PC-9 (cell line): ENCODE results near the gene PIPOX.

ENCODE experiments used
- EZH2 ChIP-seq: fragments of 200-600 bp; sonication (generic); IDR thresholded peaks from 2 replicates; pipeline ENCODE4 v1.8.0; 2017; ENCODE audit warnings: antibody characterized with exemption, low read depth
- TF ChIP-seq, protein P1 (sequence below): fragments of 200-600 bp; sonication (generic); conservative IDR thresholded peaks from 2 replicates; pipeline ENCODE4 v1.6.1; 2017; ENCODE audit warnings: mixed run types, antibody characterized with exemption, mild to moderate bottlenecking, moderate library complexity

DNA sequence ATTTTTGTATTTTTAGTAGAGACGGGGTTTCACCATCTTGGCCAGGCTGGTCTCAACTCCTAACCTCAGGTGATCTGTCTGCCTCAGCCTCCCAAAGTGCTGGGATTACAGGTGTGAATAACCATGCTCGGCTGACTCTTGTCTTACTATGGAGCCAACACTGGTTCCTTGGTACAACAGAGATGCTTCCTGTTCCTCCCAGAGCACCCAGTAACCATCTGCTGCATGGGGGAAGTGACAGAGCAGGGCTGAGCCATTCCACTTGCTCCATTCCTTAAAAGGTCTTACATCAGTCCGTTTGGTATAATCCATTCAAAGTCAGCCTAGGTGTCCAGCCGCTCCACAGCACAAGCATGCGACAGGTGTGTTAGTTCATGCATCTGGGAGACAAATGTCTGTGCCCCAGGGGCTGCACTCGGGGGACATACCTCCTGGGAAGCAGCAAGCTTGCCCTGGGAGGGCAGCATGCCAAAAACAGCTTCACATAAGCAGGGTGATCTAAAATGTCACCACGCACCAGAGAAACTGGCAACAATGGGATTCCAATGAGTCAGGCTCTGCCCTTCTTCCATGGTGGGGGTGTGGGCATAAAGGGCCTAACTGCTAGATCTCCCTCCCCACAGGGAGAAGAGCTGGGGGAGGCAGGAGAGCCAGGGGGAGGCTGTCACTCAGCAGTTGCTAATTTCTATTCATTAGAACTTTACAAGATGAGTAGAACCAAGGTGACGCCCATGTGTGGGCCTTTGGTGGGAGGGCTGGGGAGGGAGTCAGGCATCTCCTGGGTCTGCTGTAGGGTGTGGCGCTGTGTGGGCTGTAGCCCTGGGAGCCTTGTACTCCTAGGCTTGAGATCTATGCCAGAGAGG, 35.5 kb downstream of the PIPOX start:
- TF ChIP-seq, protein P1, sequence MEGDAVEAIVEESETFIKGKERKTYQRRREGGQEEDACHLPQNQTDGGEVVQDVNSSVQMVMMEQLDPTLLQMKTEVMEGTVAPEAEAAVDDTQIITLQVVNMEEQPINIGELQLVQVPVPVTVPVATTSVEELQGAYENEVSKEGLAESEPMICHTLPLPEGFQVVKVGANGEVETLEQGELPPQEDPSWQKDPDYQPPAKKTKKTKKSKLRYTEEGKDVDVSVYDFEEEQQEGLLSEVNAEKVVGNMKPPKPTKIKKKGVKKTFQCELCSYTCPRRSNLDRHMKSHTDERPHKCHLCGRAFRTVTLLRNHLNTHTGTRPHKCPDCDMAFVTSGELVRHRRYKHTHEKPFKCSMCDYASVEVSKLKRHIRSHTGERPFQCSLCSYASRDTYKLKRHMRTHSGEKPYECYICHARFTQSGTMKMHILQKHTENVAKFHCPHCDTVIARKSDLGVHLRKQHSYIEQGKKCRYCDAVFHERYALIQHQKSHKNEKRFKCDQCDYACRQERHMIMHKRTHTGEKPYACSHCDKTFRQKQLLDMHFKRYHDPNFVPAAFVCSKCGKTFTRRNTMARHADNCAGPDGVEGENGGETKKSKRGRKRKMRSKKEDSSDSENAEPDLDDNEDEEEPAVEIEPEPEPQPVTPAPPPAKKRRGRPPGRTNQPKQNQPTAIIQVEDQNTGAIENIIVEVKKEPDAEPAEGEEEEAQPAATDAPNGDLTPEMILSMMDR = no peak
- no peak for TF ChIP-seq EZH2
